Measurements from ENCODE around the gene PDE6B.
"Not testable (repeated sequence)": the region's sequence is repeated elsewhere in the genome, so short reads cannot be mapped to it uniquely, and the experiment has no call there.

The PDE6B gene

GRCh38 chr4:624705-625590, at the start of gene PDE6B:
Gene PDE6B (plus strand): TSS chr4:625573. CDS start chr4:625627, 54 bp downstream.
- DNase-seq (ENCODE audit: low read depth): no peak

GRCh38 chr4:576245-576821, 49.0 kb upstream of the PDE6B start, which contains the start of gene TMEM271:
Gene TMEM271 (minus strand): TSS chr4:576295. CDS start chr4:576062, 233 bp downstream.
- no peak for DNase-seq (ENCODE audit: low read depth)

- no peak for DNase-seq (ENCODE audit: low read depth)
These were observed 48.3 kb upstream of the PDE6B start for GRCh38 chr4:576991-577498.

- no peak for DNase-seq (ENCODE audit: low read depth)
These were observed 47.6 kb upstream of the PDE6B start for GRCh38 chr4:577499-578450.

GRCh38 chr4:578451-579443, 46.6 kb upstream of the PDE6B start:
- no peak for DNase-seq (ENCODE audit: low read depth)

- DNase-seq (ENCODE audit: low read depth): no peak
These were observed 45.7 kb upstream of the PDE6B start for GRCh38 chr4:579543-580175.

DNA sequence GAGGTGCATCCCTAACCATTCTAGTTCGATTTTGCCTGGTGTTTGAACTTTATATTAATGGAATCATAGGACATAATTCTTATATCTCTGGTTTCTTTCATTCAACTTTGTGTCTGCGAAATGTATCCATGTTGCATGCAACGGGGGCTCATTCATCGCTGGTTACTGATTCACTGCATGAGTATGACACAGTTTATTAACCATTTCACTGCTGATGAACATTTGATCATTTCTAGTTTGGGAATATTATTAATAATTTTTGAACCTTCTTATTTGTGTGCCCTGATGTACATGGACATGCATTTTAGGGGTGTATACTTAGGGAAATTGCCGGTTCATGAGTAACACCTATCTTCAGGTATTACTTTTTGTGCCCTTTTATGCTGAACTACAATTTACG, 44.2 kb upstream of the PDE6B start:
- no peak for DNase-seq (ENCODE audit: low read depth)

- DNase-seq (ENCODE audit: low read depth): no peak
These were observed 43.5 kb upstream of the PDE6B start for GRCh38 chr4:581753-582361.

GRCh38 chr4:583820-584219, 41.6 kb upstream of the PDE6B start:
- DNase-seq (ENCODE audit: low read depth): no peak

GRCh38 chr4:587671-588350, 37.6 kb upstream of the PDE6B start:
- no peak for DNase-seq (ENCODE audit: low read depth)

GRCh38 chr4:588351-588849, 37.0 kb upstream of the PDE6B start:
- no peak for DNase-seq (ENCODE audit: low read depth)

GRCh38 chr4:589219-589963, 36.0 kb upstream of the PDE6B start:
- no peak for DNase-seq (ENCODE audit: low read depth)

GRCh38 chr4:590313-590841, 35.0 kb upstream of the PDE6B start:
- no peak for DNase-seq (ENCODE audit: low read depth)

- not testable (repeated sequence) for DNase-seq (ENCODE audit: low read depth)
These were observed 33.2 kb upstream of the PDE6B start for GRCh38 chr4:592178-592577.

GRCh38 chr4:592825-593520, 32.4 kb upstream of the PDE6B start:
- DNase-seq (ENCODE audit: low read depth): no peak

DNA sequence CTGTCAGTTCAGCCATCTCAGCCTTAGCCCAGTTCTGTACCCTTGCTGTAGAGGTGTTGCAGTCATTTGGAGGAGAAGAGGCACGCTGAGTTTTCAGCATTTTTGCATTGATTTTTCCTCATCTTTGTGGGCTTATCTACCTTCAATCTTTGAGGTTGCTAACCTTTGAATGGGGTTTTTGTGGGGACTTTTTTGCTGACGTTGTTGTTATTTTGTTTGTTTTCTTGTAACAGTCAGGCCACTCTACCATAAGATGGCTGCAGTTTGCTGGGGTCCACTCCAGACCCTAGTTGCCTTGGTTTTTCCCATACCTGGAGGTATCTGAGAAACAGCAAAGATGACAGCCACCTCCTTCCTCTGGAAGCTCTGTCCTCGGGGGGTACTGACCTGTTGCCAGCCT, 26.4 kb upstream of the PDE6B start:
- DNase-seq (ENCODE audit: low read depth): no peak

GRCh38 chr4:600166-600565, 25.2 kb upstream of the PDE6B start:
- DNase-seq (ENCODE audit: low read depth): no peak
